H1 (cell line): ENCODE measurements around the gene DMXL2.

ENCODE experiments used
- BRCA1 ChIP-seq: IDR thresholded peaks from 2 replicates; pipeline ENCODE4 v1.6.1; 2012; ENCODE audit warnings: low read depth, low read length, improper control_type of control experiment
- CREB1 ChIP-seq: IDR thresholded peaks from 2 replicates; pipeline ENCODE4 v1.6.1; 2012; ENCODE audit warnings: inconsistent platforms
- EP300 ChIP-seq, 2 experiments: IDR thresholded peaks; 1 replicate in 1 of 2; 2 replicates in 1 of 2; pipeline ENCODE4 v1.6.1; 2011 to 2012; ENCODE audit warnings: low read depth in 2 of 2, low read length in 2 of 2, mild to moderate bottlenecking in 2 of 2, borderline replicate concordance in 1 of 2, inconsistent platforms in 1 of 2, moderate library complexity in 1 of 2
- EZH2 ChIP-seq: fragments of 200-600 bp; sonication (generic); IDR thresholded peaks from 2 replicates; pipeline ENCODE4 v1.7.1; 2012; ENCODE audit warnings: low read depth, mild to moderate bottlenecking, moderate library complexity, low read length, inconsistent platforms; ENCODE audit not compliant: severe bottlenecking
- JUND ChIP-seq: IDR thresholded peaks from 2 replicates; pipeline ENCODE4 v1.6.1; 2011; ENCODE audit warnings: mild to moderate bottlenecking, improper control_type of control experiment, low read length
- POLR2A ChIP-seq, 2 experiments: IDR thresholded peaks; 1 replicate in 1 of 2; 2 replicates in 1 of 2; pipeline ENCODE4 v1.6.1; 2011; ENCODE audit warnings: low read depth in 2 of 2, low read length in 2 of 2, mild to moderate bottlenecking in 2 of 2; ENCODE audit errors: control extremely low read depth in 1 of 2
- POU5F1 ChIP-seq: IDR thresholded peaks from 2 replicates; pipeline ENCODE4 v1.6.1; 2011; ENCODE audit warnings: low read depth, mild to moderate bottlenecking, low read length, moderate library complexity
- SIN3A ChIP-seq, 2 experiments: IDR thresholded peaks in 1 of 2; conservative IDR thresholded peaks in 1 of 2; 2 replicates each; pipeline ENCODE4 v1.6.1; 2011 to 2012; ENCODE audit warnings: low read length in 2 of 2, improper control_type of control experiment in 1 of 2, low read depth in 1 of 2, mild to moderate bottlenecking in 1 of 2
- SP4 ChIP-seq: IDR thresholded peaks from 2 replicates; pipeline ENCODE4 v1.6.1; 2012; ENCODE audit warnings: low read length, inconsistent platforms
- TEAD4 ChIP-seq: IDR thresholded peaks from 2 replicates; pipeline ENCODE4 v1.6.1; 2012; ENCODE audit warnings: low read depth, low read length, inconsistent platforms, mixed read lengths
- YY1 ChIP-seq: IDR thresholded peaks from 2 replicates; pipeline ENCODE4 v1.6.1; 2011; ENCODE audit warnings: low read depth, mild to moderate bottlenecking, low read length
- ZNF274 ChIP-seq: IDR thresholded peaks from 2 replicates; pipeline ENCODE4 v1.7.0; 2012; ENCODE audit warnings: low read length, borderline replicate concordance; ENCODE audit errors: extremely low read depth
- TF ChIP-seq, protein P1 (sequence below), 3 experiments: IDR thresholded peaks; 1 replicate in 2 of 3; 2 replicates in 1 of 3; pipeline versions ENCODE4 v1.5.1 to v1.6.1; 2011; ENCODE audit warnings: low read length in 3 of 3, mild to moderate bottlenecking in 3 of 3, inconsistent platforms in 2 of 3, low read depth in 1 of 3, moderate library complexity in 1 of 3; ENCODE audit not compliant: insufficient read depth in 1 of 3; ENCODE audit errors: control extremely low read depth in 1 of 3
- TF ChIP-seq, protein P2 (sequence below): IDR thresholded peaks from 2 replicates; pipeline ENCODE4 v1.6.1; 2012; ENCODE audit warnings: inconsistent platforms

DNA sequence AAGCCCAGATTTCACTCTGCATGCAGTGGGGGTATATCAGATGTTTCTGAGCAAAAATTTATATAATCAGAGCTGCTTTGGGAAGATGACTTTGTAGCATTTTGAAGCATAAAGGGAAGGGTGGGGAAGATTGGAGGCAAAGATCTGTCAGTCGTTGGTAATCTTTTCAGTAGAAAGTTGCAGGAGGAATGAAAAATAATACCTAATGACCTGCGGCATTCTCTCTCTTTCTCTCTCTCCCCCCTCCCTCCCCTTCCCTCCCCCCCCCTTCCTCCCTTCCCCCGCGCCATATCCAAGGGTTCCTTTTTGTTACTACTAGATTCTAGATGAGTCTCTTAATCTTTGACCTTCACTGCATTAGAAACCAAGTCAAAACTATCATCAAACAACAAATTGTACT lies 1.5 kb upstream of the DMXL2 start:
- no peak for TF ChIP-seq TEAD4
- TF ChIP-seq, protein P1, sequence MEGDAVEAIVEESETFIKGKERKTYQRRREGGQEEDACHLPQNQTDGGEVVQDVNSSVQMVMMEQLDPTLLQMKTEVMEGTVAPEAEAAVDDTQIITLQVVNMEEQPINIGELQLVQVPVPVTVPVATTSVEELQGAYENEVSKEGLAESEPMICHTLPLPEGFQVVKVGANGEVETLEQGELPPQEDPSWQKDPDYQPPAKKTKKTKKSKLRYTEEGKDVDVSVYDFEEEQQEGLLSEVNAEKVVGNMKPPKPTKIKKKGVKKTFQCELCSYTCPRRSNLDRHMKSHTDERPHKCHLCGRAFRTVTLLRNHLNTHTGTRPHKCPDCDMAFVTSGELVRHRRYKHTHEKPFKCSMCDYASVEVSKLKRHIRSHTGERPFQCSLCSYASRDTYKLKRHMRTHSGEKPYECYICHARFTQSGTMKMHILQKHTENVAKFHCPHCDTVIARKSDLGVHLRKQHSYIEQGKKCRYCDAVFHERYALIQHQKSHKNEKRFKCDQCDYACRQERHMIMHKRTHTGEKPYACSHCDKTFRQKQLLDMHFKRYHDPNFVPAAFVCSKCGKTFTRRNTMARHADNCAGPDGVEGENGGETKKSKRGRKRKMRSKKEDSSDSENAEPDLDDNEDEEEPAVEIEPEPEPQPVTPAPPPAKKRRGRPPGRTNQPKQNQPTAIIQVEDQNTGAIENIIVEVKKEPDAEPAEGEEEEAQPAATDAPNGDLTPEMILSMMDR (IDR thresholded peaks at IDR 0.05; ENCODE audit: control extremely low read depth in 1 of 3, insufficient read depth in 1 of 3, low read depth in 1 of 3, low read length in 3 of 3) = no peak
- TF ChIP-seq SP4 = no peak
- no peak for TF ChIP-seq SIN3A (conservative IDR thresholded peaks at IDR 0.05 in 1 of 2, IDR thresholded peaks at IDR 0.05 in 1 of 2; ENCODE audit: low read depth in 1 of 2, low read length in 2 of 2)
- TF ChIP-seq, protein P2, sequence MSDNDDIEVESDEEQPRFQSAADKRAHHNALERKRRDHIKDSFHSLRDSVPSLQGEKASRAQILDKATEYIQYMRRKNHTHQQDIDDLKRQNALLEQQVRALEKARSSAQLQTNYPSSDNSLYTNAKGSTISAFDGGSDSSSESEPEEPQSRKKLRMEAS = no peak
- TF ChIP-seq YY1 = no peak
- no peak for TF ChIP-seq POU5F1
- no peak for TF ChIP-seq ZNF274
- TF ChIP-seq EP300 (IDR thresholded peaks at IDR 0.05; ENCODE audit: borderline replicate concordance in 1 of 2, low read depth in 2 of 2, low read length in 2 of 2) = no peak
- TF ChIP-seq POLR2A (IDR thresholded peaks at IDR 0.05; ENCODE audit: control extremely low read depth in 1 of 2, low read depth in 2 of 2, low read length in 2 of 2) = no peak
- TF ChIP-seq CREB1 = no peak
- TF ChIP-seq EZH2 = no peak
- no peak for TF ChIP-seq BRCA1
- TF ChIP-seq JUND = no peak
